Spleen (tissue), 11 donors: ENCODE measurements around the gene TNKS1BP1. TPM values are rescaled to one million over a fixed set of nuclear protein-coding genes. Genes with fewer than 3 reads are reported as not detected.

ENCODE experiments used
- DNase-seq: peaks from one replicate; pipeline ENCODE4 v3.0.0-alpha.2; 2020
- H3K27ac ChIP-seq, 8 donors: fragments of 200-600 bp; sonication (generic) in 7 of 8; 1 replicate in 4 of 8; 2 replicates in 4 of 8; pipeline versions ENCODE4 v1.5.0 to v1.8.0; 2016 to 2021; ENCODE audit warnings: inconsistent platforms in 4 of 8, mild to moderate bottlenecking in 4 of 8, moderate library complexity in 1 of 8
- H3K27me3 ChIP-seq, 7 donors: fragments of 200-600 bp; sonication (generic) in 6 of 7; replicated peaks in 1 of 7; 1 replicate in 4 of 7; 2 replicates in 3 of 7; pipeline versions ENCODE4 v1.5.0 to v1.8.0; 2016 to 2021; ENCODE audit warnings: inconsistent platforms in 3 of 7, mild to moderate bottlenecking in 1 of 7
- H3K36me3 ChIP-seq, 6 donors: fragments of 200-600 bp; sonication (generic) in 5 of 6; 1 replicate in 4 of 6; 2 replicates in 2 of 6; pipeline versions ENCODE4 v1.5.0 to v1.8.0; 2016 to 2021; ENCODE audit warnings: inconsistent platforms in 2 of 6
- H3K4me1 ChIP-seq, 6 donors: fragments of 200-600 bp; sonication (generic) in 5 of 6; 1 replicate in 3 of 6; 2 replicates in 3 of 6; pipeline versions ENCODE4 v1.5.0 to v1.8.0; 2016 to 2021; ENCODE audit warnings: inconsistent platforms in 3 of 6
- H3K4me3 ChIP-seq, 8 donors: fragments of 200-600 bp; sonication (generic) in 7 of 8; 1 replicate in 4 of 8; 2 replicates in 4 of 8; pipeline versions ENCODE4 v1.5.0 to v1.8.0; 2016 to 2021; ENCODE audit warnings: inconsistent platforms in 4 of 8, mild to moderate bottlenecking in 4 of 8, moderate library complexity in 2 of 8
- H3K9me3 ChIP-seq, 8 donors: fragments of 200-600 bp; sonication (generic) in 7 of 8; 1 replicate in 4 of 8; 2 replicates in 4 of 8; pipeline versions ENCODE4 v1.5.0 to v1.8.0; 2016 to 2021; ENCODE audit warnings: inconsistent platforms in 4 of 8
- CTCF ChIP-seq, 11 experiments: fragments of 200-600 bp in 7 of 11; fragments of 450-650 bp in 4 of 11; sonication (generic) in 4 of 11; IDR thresholded peaks in 8 of 11; conservative IDR thresholded peaks in 3 of 11; 1 replicate in 7 of 11; 2 replicates in 4 of 11; pipeline versions ENCODE4 v1.4.0 to v1.8.0; 2016 to 2021; ENCODE audit warnings: antibody characterized with exemption in 11 of 11, inconsistent platforms in 4 of 11, mild to moderate bottlenecking in 1 of 11
- POLR2A ChIP-seq, 3 donors: fragments of 450-650 bp; IDR thresholded peaks; one replicate each; pipeline ENCODE4 v1.5.1; 2017; ENCODE audit warnings: antibody characterized with exemption in 3 of 3, mild to moderate bottlenecking in 1 of 3
- POLR2AphosphoS5 ChIP-seq, 3 donors: sonication (generic); formaldehyde crosslinking; IDR thresholded peaks; one replicate each; pipeline ENCODE4 v1.5.1; 2017; ENCODE audit warnings: antibody characterized with exemption in 3 of 3
- WGBS, 5 donors: extraction: QIAGEN DNeasy Blood & Tissue Kit in 3 of 5; methylation state at CpG; one replicate each; pipeline versions ENCODE4 v1.1.5 to v1.1.7; 2013 to 2018; 5-methylcytosine and 5-hydroxymethylcytosine counted together
- intact Hi-C: fragments of 100-400 bp; cut with DNase I; formaldehyde crosslinking; loops from one replicate; pipeline ENCODE4 v1.15.0; 2023; ENCODE audit warnings: low total_unique reads
- polyA plus RNA-seq, 3 donors: library from polyadenylated mRNA; stranded (reverse); fragments of 200-250 nt; gene quantifications; one replicate each; pipeline ENCODE4 v1.2.1, GENCODE V29; 2013
- total RNA-seq, 7 donors: library from RNA; depleted of rRNA in 3 of 7; stranded (reverse); fragments of >200 nt in 3 of 7; fragmentation: NEBNext Ultra II Directional in 4 of 7; extraction: Animal tissue kit (Norgen Biotek cat#: 25700) in 4 of 7; gene quantifications; one replicate each; pipeline versions ENCODE4 v1.1.0 to v1.2.1, GENCODE V29; 2016 to 2021
- donor health status: healthy with polysubstance abuse.
- donor health status: DM: no; HTN: no; CAD: no; lungs with moderate emphysema.
- donor health status: DM: no; HTN: no; CAD: no.
- donor health status: Bipolar disorder and iron deficiency.
- donor health status: healthy.
- donor health status: DM: no; HTN: no; CAD: no.
- donor health status: DM: yes; HTN: yes; CAD: no.

The TNKS1BP1 gene
- total and polyA plus RNA-seq, 10 donors = 19.8 to 126 (median 48.2) TPM

- WGBS, 5 donors = 90 to 95% (median 91%) methylated on average over 9 of the region's 9 CpGs
- H3K27me3 ChIP-seq = no peaks in the 10 kb centered on the region
- intact Hi-C loops = no loop called here
- DNase-seq = no peak
- H3K9me3 ChIP-seq = no peaks in the 10 kb centered on the region
- no peak overlapping the region for H3K4me3 ChIP-seq
- H3K27ac ChIP-seq = no peak overlapping the region
- no peaks in the 10 kb centered on the region for H3K36me3 ChIP-seq
- H3K4me1 ChIP-seq = peaks cover 0 to 7% (median 0%) of the 10 kb centered on the region in 6 donors
- TF ChIP-seq POLR2AphosphoS5 (IDR thresholded peaks at IDR 0.05) (no peak), CTCF (IDR thresholded peaks at IDR 0.05 in 8 of 11, conservative IDR thresholded peaks at IDR 0.05 in 3 of 11) (no peak), POLR2A (IDR thresholded peaks at IDR 0.05) (no peak)
Observed at GRCh38 chr11:57359896-57360690, 35.3 kb upstream of the TNKS1BP1 start.

GRCh38 chr11:57359396-57359795 is 34.6 kb upstream of the TNKS1BP1 start:
- Histone ChIP-seq H3K36me3 (no peaks in the 10 kb centered on the region), H3K4me1 (peaks cover 0 to 12% (median 0%) of the 10 kb centered on the region in 6 donors), H3K27me3 (peaks cover 0 to 6% (median 0%) of the 10 kb centered on the region in 7 donors), H3K9me3 (no peaks in the 10 kb centered on the region), H3K4me3 (no peak overlapping the region), H3K27ac (no peak overlapping the region)
- TF ChIP-seq CTCF (IDR thresholded peaks at IDR 0.05 in 8 of 11, conservative IDR thresholded peaks at IDR 0.05 in 3 of 11) = no peak
- no peak for TF ChIP-seq POLR2AphosphoS5 (IDR thresholded peaks at IDR 0.05)
- no peak for TF ChIP-seq POLR2A (IDR thresholded peaks at IDR 0.05)
- intact Hi-C loops = no loop called here
- 85 to 92% (median 90%) methylated on average over 3 to 5 of the region's 5 CpGs for WGBS, 5 donors
- DNase-seq = no peak

- 69 to 85% (median 82%) methylated on average over 9 of the region's 9 CpGs for WGBS, 5 donors
- H3K4me3 ChIP-seq = no peak overlapping the region
- peak; percentile 51 for DNase-seq
- H3K27me3 ChIP-seq = peaks cover 0 to 6% (median 0%) of the 10 kb centered on the region in 7 donors
- peaks cover 0 to 12% (median 0%) of the 10 kb centered on the region in 6 donors for H3K4me1 ChIP-seq
- H3K9me3 ChIP-seq = no peaks in the 10 kb centered on the region
- no peak for TF ChIP-seq CTCF (IDR thresholded peaks at IDR 0.05 in 8 of 11, conservative IDR thresholded peaks at IDR 0.05 in 3 of 11)
- no peaks in the 10 kb centered on the region for H3K36me3 ChIP-seq
- intact Hi-C loops = no loop called here
- no peak overlapping the region for H3K27ac ChIP-seq
Observed at GRCh38 chr11:57358991-57359390, 34.2 kb upstream of the TNKS1BP1 start.

- H3K4me1 ChIP-seq = peaks cover 0 to 12% (median 0%) of the 10 kb centered on the region in 6 donors
- no peak for TF ChIP-seq POLR2A (IDR thresholded peaks at IDR 0.05)
- TF ChIP-seq POLR2AphosphoS5 (IDR thresholded peaks at IDR 0.05) = no peak
- TF ChIP-seq CTCF (IDR thresholded peaks at IDR 0.05 in 8 of 11, conservative IDR thresholded peaks at IDR 0.05 in 3 of 11) = no peak
- no peak overlapping the region for H3K27ac ChIP-seq
- intact Hi-C loops = no loop called here
- no peak for DNase-seq
- H3K27me3 ChIP-seq = peaks cover 0 to 6% (median 0%) of the 10 kb centered on the region in 7 donors
- H3K9me3 ChIP-seq = no peaks in the 10 kb centered on the region
- WGBS, 5 donors = 69 to 81% (median 75%) methylated on average over 9 of the region's 9 CpGs
- H3K36me3 ChIP-seq = no peaks in the 10 kb centered on the region
- no peak overlapping the region for H3K4me3 ChIP-seq
Observed at GRCh38 chr11:57358543-57358961, 33.8 kb upstream of the TNKS1BP1 start.
